ENCODE data around the gene SRSF2. TPM values are rescaled to one million over a fixed set of nuclear protein-coding genes. Genes with fewer than 3 reads are reported as not detected.
"Not testable (repeated sequence)": the region's sequence is repeated elsewhere in the genome, so short reads cannot be mapped to it uniquely, and the experiment has no call there.

Gene SRSF2
- total RNA-seq, result 87.7 TPM

- DNase-seq, result peak; percentile 95
Observed at GRCh38 chr17:76737082-76737675, at the start of gene SRSF2. TSS of gene SRSF2 (minus strand) at chr17:76737331. CDS start at chr17:76737160, 171 bp downstream.

- DNase-seq, result no peak
Observed at GRCh38 chr17:76784926-76785325, 47.8 kb upstream of the SRSF2 start.

- DNase-seq, result no peak
Observed at GRCh38 chr17:76783146-76783545, 46.0 kb upstream of the SRSF2 start.

GRCh38 chr17:76781056-76781982, 44.2 kb upstream of the SRSF2 start:
- no peak for DNase-seq

- no peak for DNase-seq
Observed at GRCh38 chr17:76775021-76775600, 38.0 kb upstream of the SRSF2 start.

- DNase-seq, result no peak
Observed at GRCh38 chr17:76772842-76773525, 35.9 kb upstream of the SRSF2 start.

GRCh38 chr17:76758570-76758969, 21.4 kb upstream of the SRSF2 start:
- no peak for DNase-seq

GRCh38 chr17:76757256-76757655, 20.1 kb upstream of the SRSF2 start:
- no peak for DNase-seq

GRCh38 chr17:76755285-76755684, 18.2 kb upstream of the SRSF2 start:
- DNase-seq, result no peak

- DNase-seq, result no peak
Observed at GRCh38 chr17:76753061-76753961, 16.2 kb upstream of the SRSF2 start.

- DNase-seq, result no peak
Observed at GRCh38 chr17:76752006-76752405, 14.9 kb upstream of the SRSF2 start.

GRCh38 chr17:76751416-76751993, 14.4 kb upstream of the SRSF2 start:
- DNase-seq, result no peak

GRCh38 chr17:76748657-76749056, 11.5 kb upstream of the SRSF2 start:
- DNase-seq, result no peak

GRCh38 chr17:76747716-76748363, 10.7 kb upstream of the SRSF2 start:
- DNase-seq, result no peak

GRCh38 chr17:76745785-76746184, 8.7 kb upstream of the SRSF2 start:
- DNase-seq, result not testable (repeated sequence)

- DNase-seq, result no peak
Observed at GRCh38 chr17:76744747-76745146, 7.6 kb upstream of the SRSF2 start.

- DNase-seq, result no peak
Observed at GRCh38 chr17:76742958-76743357, 5.8 kb upstream of the SRSF2 start.

- DNase-seq, result no peak
Observed at GRCh38 chr17:76740329-76741118, 3.4 kb upstream of the SRSF2 start.

GRCh38 chr17:76739568-76740115, 2.5 kb upstream of the SRSF2 start:
- DNase-seq, result not testable (repeated sequence)

GRCh38 chr17:76738468-76738850, 1.3 kb upstream of the SRSF2 start:
- no peak for DNase-seq

All from occipital lobe (tissue), 2 donors.